Neuronal stem cell (in vitro differentiated cells): ENCODE results near the gene HDAC9.

Experiments
- DNase-seq: peaks from one replicate; pipeline ENCODE4 v3.0.0-alpha.2; 2013; ENCODE audit warnings: low spot score
- H2AFZ ChIP-seq: one replicate; pipeline ENCODE4 v1.6.1; 2013; ENCODE audit warnings: mild to moderate bottlenecking, low read length, inconsistent platforms
- H2AK5ac ChIP-seq: 2 replicates; pipeline ENCODE4 v1.6.1; 2013; ENCODE audit warnings: low read depth, mild to moderate bottlenecking, inconsistent platforms, low read length, moderate library complexity, mixed read lengths
- H2BK120ac ChIP-seq: 2 replicates; pipeline ENCODE4 v1.6.1; 2013; ENCODE audit warnings: low read depth, mild to moderate bottlenecking, inconsistent platforms, low read length, moderate library complexity, mixed read lengths
- H2BK12ac ChIP-seq: one replicate; pipeline ENCODE4 v1.6.1; 2013; ENCODE audit warnings: low read length, inconsistent platforms
- H2BK15ac ChIP-seq: 2 replicates; pipeline ENCODE4 v1.6.1; 2013; ENCODE audit warnings: mild to moderate bottlenecking, low read length, inconsistent platforms, mixed read lengths
- H2BK5ac ChIP-seq: one replicate; pipeline ENCODE4 v1.6.1; 2013; ENCODE audit warnings: inconsistent platforms, mild to moderate bottlenecking, low read length, moderate library complexity
- H3K14ac ChIP-seq: one replicate; pipeline ENCODE4 v1.6.1; 2013; ENCODE audit warnings: low read length, inconsistent platforms
- H3K18ac ChIP-seq: 2 replicates; pipeline ENCODE4 v1.6.1; 2013; ENCODE audit warnings: low read length, inconsistent platforms
- H3K23ac ChIP-seq: 2 replicates; pipeline ENCODE4 v1.6.1; 2013; ENCODE audit warnings: low read depth, mild to moderate bottlenecking, mixed read lengths, low read length, inconsistent platforms; ENCODE audit not compliant: poor library complexity
- H3K27ac ChIP-seq: replicated peaks from 3 replicates; pipeline ENCODE4 v1.5.1; 2013; ENCODE audit warnings: low read length, inconsistent platforms
- H3K27me3 ChIP-seq, 3 experiments: 2 replicates each; pipeline ENCODE4 v1.6.1; 2013; ENCODE audit warnings: low read length in 3 of 3, mild to moderate bottlenecking in 2 of 3, inconsistent platforms in 1 of 3, low read depth in 1 of 3, mixed read lengths in 1 of 3, moderate library complexity in 1 of 3; ENCODE audit not compliant: control insufficient read depth in 3 of 3, insufficient read depth in 3 of 3
- H3K36me3 ChIP-seq, 2 donors: replicated peaks in 1 of 2; 2 replicates each; pipeline ENCODE4 v1.6.1; 2013; ENCODE audit warnings: low read length in 2 of 2; ENCODE audit not compliant: control insufficient read depth in 2 of 2, insufficient read depth in 2 of 2
- H3K4ac ChIP-seq: 2 replicates; pipeline ENCODE4 v1.6.1; 2013; ENCODE audit warnings: inconsistent platforms, mild to moderate bottlenecking, low read length, moderate library complexity
- H3K4me1 ChIP-seq, 2 donors: 1 replicate in 1 of 2; 2 replicates in 1 of 2; pipeline ENCODE4 v1.6.1; 2013; ENCODE audit warnings: low read length in 2 of 2, low read depth in 1 of 2; ENCODE audit not compliant: control insufficient read depth in 2 of 2, insufficient read depth in 1 of 2
- H3K4me2 ChIP-seq: one replicate; pipeline ENCODE4 v1.6.1; 2013; ENCODE audit warnings: mild to moderate bottlenecking, low read length, inconsistent platforms; ENCODE audit not compliant: insufficient read depth, poor library complexity, severe bottlenecking
- H3K4me3 ChIP-seq, 2 donors: 2 replicates each; pipeline ENCODE4 v1.5.1; 2013; ENCODE audit warnings: low read length in 2 of 2, mild to moderate bottlenecking in 2 of 2, inconsistent platforms in 1 of 2, moderate library complexity in 1 of 2
- H3K79me1 ChIP-seq: one replicate; pipeline ENCODE4 v1.6.1; 2013; ENCODE audit warnings: low read depth, mild to moderate bottlenecking, inconsistent platforms, low read length, moderate library complexity
- H3K9ac ChIP-seq: one replicate; pipeline ENCODE4 v1.6.1; 2013; ENCODE audit warnings: mild to moderate bottlenecking, low read depth, low read length, inconsistent platforms; ENCODE audit not compliant: poor library complexity
- H3K9me3 ChIP-seq, 2 donors: replicated peaks in 1 of 2; 2 replicates each; pipeline versions ENCODE3 to v1.6.1; 2013; ENCODE audit warnings: low read length in 2 of 2, mild to moderate bottlenecking in 2 of 2, inconsistent platforms in 1 of 2, low read depth in 1 of 2, mixed read lengths in 1 of 2, moderate library complexity in 1 of 2; ENCODE audit not compliant: control insufficient read depth in 2 of 2, insufficient read depth in 1 of 2
- H4K8ac ChIP-seq: one replicate; pipeline ENCODE4 v1.6.1; 2013; ENCODE audit warnings: low read depth, mild to moderate bottlenecking, inconsistent platforms, low read length, moderate library complexity
- H4K91ac ChIP-seq: one replicate; pipeline ENCODE4 v1.6.1; 2013; ENCODE audit warnings: low read length, low read depth, mild to moderate bottlenecking, inconsistent platforms; ENCODE audit not compliant: poor library complexity
- WGBS, 2 donors: extraction: QIAGEN DNeasy Blood & Tissue Kit; methylation state at CpG; one replicate each; pipeline ENCODE4 v1.1.7; 2013; ENCODE audit warnings: missing lambda C conversion rate in 2 of 2, mixed read lengths in 1 of 2; ENCODE audit not compliant: insufficient read length in 2 of 2, insufficient replicate concordance in 1 of 2; ENCODE audit errors: extremely low coverage in 2 of 2; 5-methylcytosine and 5-hydroxymethylcytosine counted together

HDAC9 gene

GRCh38 chr7:18877874-18878273 lies 382.3 kb downstream of the HDAC9 start:
- H3K14ac ChIP-seq = no peak overlapping the region
- H3K27me3 ChIP-seq = no peaks in the 10 kb centered on the region
- H3K79me1 ChIP-seq = no peaks in the 10 kb centered on the region
- no peaks in the 10 kb centered on the region for H3K36me3 ChIP-seq
- H2AFZ ChIP-seq = no peak overlapping the region
- no peak overlapping the region for H3K27ac ChIP-seq
- no CpG with 5 or more reads among the region's 3 CpGs for WGBS, 2 donors
- no peak overlapping the region for H4K8ac ChIP-seq
- H3K4me2 ChIP-seq = no peak overlapping the region
- peaks cover 0 to 3% of the 10 kb centered on the region in 2 donors for H3K9me3 ChIP-seq
- H2BK120ac ChIP-seq = no peak overlapping the region
- H3K18ac ChIP-seq = no peak overlapping the region
- no peaks in the 10 kb centered on the region for H3K4me1 ChIP-seq
- H3K4me3 ChIP-seq = no peak overlapping the region
- no peak overlapping the region for H2AK5ac ChIP-seq
- H3K4ac ChIP-seq = no peak overlapping the region
- H4K91ac ChIP-seq = no peak overlapping the region
- no peak overlapping the region for H2BK15ac ChIP-seq
- H2BK5ac ChIP-seq = no peak overlapping the region
- DNase-seq = no peak
- no peak overlapping the region for H3K9ac ChIP-seq
- no peak overlapping the region for H3K23ac ChIP-seq
- no peak overlapping the region for H2BK12ac ChIP-seq

DNA sequence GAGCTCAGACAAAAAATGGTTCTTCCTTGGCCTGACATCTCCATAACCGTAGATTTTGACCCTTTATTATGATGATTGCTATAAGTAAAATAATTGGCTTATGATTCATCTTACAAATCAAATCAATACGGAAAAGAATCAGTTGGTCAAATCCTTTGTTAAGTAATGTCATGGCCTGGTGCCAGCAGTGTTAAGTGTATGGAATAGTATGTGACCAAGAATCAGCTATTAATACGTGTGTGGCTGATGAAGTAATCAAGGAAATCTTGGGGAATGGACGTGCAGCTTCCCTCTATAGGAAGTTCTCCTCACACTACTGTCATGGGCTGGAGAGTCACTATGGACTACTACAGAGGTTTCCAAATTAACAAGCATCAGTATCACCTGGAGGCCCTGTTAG lies 391.3 kb downstream of the HDAC9 start:
- Histone ChIP-seq H2BK5ac (no peak overlapping the region), H3K9ac (no peak overlapping the region), H3K79me1 (no peaks in the 10 kb centered on the region), H2AK5ac (no peak overlapping the region), H3K36me3 (no peaks in the 10 kb centered on the region), H2AFZ (no peak overlapping the region), H2BK12ac (no peak overlapping the region), H4K8ac (no peak overlapping the region), H4K91ac (no peak overlapping the region), H3K27me3 (no peaks in the 10 kb centered on the region), H2BK120ac (no peak overlapping the region), H2BK15ac (no peak overlapping the region), H3K14ac (no peak overlapping the region), H3K9me3 (no peaks in the 10 kb centered on the region), H3K27ac (no peak overlapping the region), H3K4ac (no peak overlapping the region), H3K4me3 (no peak overlapping the region), H3K4me1 (no peaks in the 10 kb centered on the region), H3K23ac (no peak overlapping the region), H3K4me2 (no peak overlapping the region), H3K18ac (no peak overlapping the region)
- WGBS, 2 donors = no CpG with 5 or more reads among the region's 4 CpGs
- DNase-seq = no peak

DNA sequence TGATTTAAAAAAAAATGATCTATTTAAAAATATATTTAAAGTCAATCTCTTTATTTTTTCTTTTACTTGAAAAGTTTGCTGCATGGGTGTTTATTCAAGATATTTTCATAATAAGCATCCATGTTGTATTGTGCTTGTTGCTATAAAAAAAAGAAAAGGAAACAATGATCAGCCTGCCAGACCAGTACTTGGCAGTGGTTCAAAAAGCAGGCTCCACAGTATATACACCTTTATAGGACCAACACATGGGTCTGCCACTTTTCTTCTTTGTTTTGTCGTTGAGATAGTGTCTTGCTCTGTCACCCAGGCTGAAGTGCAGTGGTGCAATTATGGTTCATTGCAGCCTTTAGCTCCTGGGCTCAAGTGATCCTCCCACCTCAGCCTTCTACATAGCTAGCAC lies 393.9 kb downstream of the HDAC9 start:
- Histone ChIP-seq H3K79me1 (no peaks in the 10 kb centered on the region), H2AK5ac (no peak overlapping the region), H3K18ac (no peak overlapping the region), H2BK15ac (no peak overlapping the region), H3K4me3 (no peak overlapping the region), H4K91ac (no peak overlapping the region), H3K4me2 (no peak overlapping the region), H3K4me1 (no peaks in the 10 kb centered on the region), H3K4ac (no peak overlapping the region), H3K23ac (no peak overlapping the region), H3K9ac (no peak overlapping the region), H3K27me3 (no peaks in the 10 kb centered on the region), H3K27ac (no peak overlapping the region), H3K36me3 (no peaks in the 10 kb centered on the region), H3K9me3 (no peaks in the 10 kb centered on the region), H2BK12ac (no peak overlapping the region), H2BK120ac (no peak overlapping the region), H2AFZ (no peak overlapping the region), H3K14ac (no peak overlapping the region), H4K8ac (no peak overlapping the region), H2BK5ac (no peak overlapping the region)
- DNase-seq = no peak
- WGBS, 2 donors = no CpG with 5 or more reads among the region's 1 CpG

GRCh38 chr7:18890134-18890533 lies 394.6 kb downstream of the HDAC9 start:
- H3K4me1 ChIP-seq = no peaks in the 10 kb centered on the region
- WGBS, 2 donors = no CpG with 5 or more reads among the region's 2 CpGs
- no peaks in the 10 kb centered on the region for H3K27me3 ChIP-seq
- no peak overlapping the region for H3K4ac ChIP-seq
- H3K23ac ChIP-seq = no peak overlapping the region
- H4K91ac ChIP-seq = no peak overlapping the region
- H2AK5ac ChIP-seq = no peak overlapping the region
- no peak overlapping the region for H2AFZ ChIP-seq
- H3K9me3 ChIP-seq = no peaks in the 10 kb centered on the region
- H3K4me3 ChIP-seq = no peak overlapping the region
- no peak overlapping the region for H4K8ac ChIP-seq
- no peak overlapping the region for H2BK5ac ChIP-seq
- no peak overlapping the region for H2BK120ac ChIP-seq
- H3K4me2 ChIP-seq = no peak overlapping the region
- no peak for DNase-seq
- H2BK12ac ChIP-seq = no peak overlapping the region
- H3K9ac ChIP-seq = no peak overlapping the region
- no peak overlapping the region for H2BK15ac ChIP-seq
- no peaks in the 10 kb centered on the region for H3K36me3 ChIP-seq
- no peaks in the 10 kb centered on the region for H3K79me1 ChIP-seq
- H3K18ac ChIP-seq = no peak overlapping the region
- no peak overlapping the region for H3K14ac ChIP-seq
- H3K27ac ChIP-seq = no peak overlapping the region
